DND-41 (cell line): ENCODE results near the gene CHERP.

Source experiments
- CTCF ChIP-seq: IDR thresholded peaks from 2 replicates; pipeline ENCODE4 v1.5.1; 2012; ENCODE audit warnings: borderline replicate concordance, low read length, moderate library complexity, mild to moderate bottlenecking; ENCODE audit not compliant: poor library complexity, severe bottlenecking; ENCODE audit errors: extremely low read depth
- EZH2 ChIP-seq: IDR thresholded peaks from 3 replicates; pipeline ENCODE4 v1.6.1; 2012; ENCODE audit warnings: borderline replicate concordance, low read depth, mild to moderate bottlenecking, moderate library complexity, low read length, inconsistent platforms; ENCODE audit not compliant: severe bottlenecking

DNA sequence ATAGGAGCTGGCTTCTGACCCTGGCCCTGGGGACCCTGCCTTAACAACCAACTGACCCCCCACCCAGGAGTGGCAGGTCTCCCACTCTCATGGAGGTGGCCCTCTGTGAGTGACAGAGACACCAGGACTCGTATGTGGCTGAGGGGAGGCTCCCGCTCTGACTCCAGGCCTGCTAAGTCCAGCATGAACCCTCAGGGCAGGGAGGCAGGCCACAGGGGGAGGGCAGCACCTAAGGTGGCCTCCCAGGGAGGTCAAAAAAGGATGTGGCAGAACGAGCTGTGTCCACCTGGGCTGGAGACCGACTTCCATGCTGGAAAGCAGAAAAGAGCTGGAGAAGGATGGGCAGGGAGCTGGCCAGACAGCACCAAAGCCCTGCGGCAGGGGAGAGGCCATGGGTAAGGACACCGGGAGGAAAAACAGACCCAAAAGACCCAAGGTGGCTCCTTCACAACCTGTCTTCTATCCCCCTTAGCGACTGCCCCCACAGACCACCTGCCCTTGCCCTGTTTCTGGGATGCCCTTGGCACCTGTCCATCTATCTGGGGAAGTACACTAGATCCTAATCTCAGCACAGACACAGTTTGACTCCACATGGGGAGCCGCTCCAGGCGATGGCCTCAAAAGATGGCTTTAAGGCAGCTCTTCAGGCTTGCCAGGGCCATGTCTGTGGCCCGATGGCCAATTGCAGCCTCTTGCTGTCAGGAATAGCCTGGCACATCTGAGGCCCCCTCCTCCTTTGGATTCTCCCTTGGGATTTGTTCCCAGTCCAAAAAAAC, 40.4 kb upstream of the CHERP start:
- TF ChIP-seq CTCF (no peak), EZH2 (no peak)
